SKM-1 (cell line): ENCODE measurements around the gene ELOVL4.
A peak's percentile ranks its signal among the peaks of the same experiment; 100 is the strongest.

Experiments used
- DNase-seq: peaks from one replicate; lab custom pipeline; 2025; ENCODE audit not compliant: unreplicated experiment; lab: John Stamatoyannopoulos, UW

Gene ELOVL4

DNA sequence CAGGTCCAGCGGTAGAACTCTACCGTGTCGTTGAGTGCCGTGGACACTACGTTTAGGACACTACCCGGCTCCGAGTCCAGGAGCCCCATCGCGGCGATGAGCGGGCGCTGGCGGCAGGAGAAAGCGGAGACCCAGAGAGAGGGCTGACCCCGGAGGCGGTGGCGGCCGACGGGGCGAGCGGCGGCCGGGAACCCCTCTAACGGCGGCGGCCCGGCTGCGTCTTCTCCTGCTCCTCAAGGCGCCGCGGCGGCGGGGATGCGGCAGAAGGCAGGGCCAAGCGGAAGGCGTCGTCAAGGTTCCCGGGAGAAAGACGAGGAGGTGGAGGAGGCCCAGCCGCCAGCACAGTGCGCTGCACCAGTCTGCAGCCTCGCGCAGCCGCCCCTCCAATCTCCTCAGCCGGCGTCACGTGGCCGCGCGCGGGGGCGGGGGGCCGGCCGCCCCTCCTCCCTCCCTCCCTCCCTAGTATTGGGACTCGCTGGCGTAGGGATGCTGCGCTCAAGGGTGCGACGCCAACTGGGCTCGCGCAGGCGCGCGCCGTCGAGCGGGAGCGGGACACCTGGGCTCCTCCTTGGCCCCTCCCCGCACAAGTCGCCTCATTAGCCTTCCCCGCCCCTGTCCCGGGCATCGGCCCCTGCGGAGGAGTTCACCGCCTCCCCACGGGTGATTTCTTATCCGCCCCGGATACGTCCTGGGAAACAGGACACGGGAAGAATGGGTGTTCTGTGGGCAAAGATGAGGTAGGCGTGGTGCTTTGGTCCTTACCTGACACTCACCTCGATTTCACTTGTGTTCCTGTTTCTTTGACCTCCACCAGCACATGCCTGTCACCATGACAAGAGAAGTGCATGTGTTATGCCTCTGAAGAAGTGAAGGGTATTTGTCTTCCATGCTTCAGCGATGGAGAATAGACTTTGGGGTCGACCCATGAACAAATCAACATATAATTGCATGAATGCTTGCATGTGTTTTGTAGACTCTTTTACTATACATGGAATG, at the start of gene ELOVL4:
ELOVL4 (minus strand) TSS at position 363 of the 996 bp plus-strand sequence; CDS start at position 89, 274 bp downstream.
- peak; percentile 10 for DNase-seq

DNA sequence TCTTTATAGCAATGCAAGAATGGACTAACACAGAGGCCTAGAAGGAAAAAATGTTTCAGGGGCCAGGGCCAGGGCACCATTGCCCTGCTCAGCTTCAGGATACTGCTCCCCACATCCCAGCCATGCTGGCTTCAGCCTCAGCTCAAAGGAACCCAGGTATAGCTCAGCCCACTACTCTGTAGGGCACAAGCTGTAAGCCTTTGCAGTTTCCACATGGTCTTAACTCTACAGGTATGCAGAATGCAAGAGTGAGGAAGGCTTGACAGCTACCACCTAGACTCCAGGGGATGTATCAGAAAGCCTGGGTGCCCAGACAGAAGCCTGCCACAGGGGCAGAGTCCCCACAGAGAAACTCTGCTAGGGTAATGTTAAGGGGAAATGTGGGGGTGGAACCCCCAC, 46.6 kb upstream of the ELOVL4 start:
- DNase-seq, result no peak

GRCh38 chr6:79993012-79993910, 45.9 kb upstream of the ELOVL4 start:
- peak; percentile 17 for DNase-seq

- DNase-seq, result no peak
Observed at GRCh38 chr6:79989641-79990040, 42.3 kb upstream of the ELOVL4 start.

- DNase-seq, result no peak
Observed at GRCh38 chr6:79985128-79985527, 37.8 kb upstream of the ELOVL4 start.

GRCh38 chr6:79984261-79984660, 36.9 kb upstream of the ELOVL4 start:
- no peak for DNase-seq

DNA sequence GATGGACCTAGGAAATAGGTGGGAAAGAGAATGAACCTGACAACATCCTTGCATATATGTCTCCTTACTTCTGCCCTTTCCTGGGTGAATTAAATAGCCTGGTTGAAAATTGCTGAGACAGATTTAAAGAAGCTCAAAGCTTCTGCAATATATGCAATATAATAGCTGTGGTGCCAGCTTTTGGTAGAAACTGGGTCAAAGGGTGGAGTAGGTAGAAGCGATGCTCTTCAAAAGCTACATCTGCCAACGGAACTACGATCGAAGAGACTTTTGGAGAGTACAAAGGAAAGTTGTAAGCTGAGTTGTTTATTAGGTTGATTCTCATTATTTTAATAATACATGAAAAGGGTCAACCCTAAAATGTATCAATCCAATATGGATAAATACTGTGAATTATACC, 34.3 kb upstream of the ELOVL4 start:
- DNase-seq, result no peak

- DNase-seq, result no peak
Observed at GRCh38 chr6:79971193-79971592, 23.8 kb upstream of the ELOVL4 start.

DNA sequence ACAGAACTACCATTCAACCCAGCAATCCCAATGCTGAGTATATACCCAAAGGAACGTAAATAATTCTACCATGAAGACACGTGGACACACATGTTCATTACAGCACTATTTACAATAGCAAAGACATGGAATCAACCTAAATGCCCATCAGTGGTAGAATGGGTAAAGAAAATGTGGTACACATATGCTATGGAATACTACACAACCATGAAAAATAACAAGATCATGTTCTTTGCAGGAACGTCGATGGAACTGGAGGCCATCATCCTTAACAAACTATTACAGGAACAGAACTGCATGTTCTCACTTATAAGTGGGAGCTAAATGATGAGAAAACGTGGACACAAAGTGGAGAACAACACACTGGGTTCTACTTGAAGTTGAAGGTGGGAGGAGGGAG, 22.4 kb upstream of the ELOVL4 start:
- DNase-seq, result no peak

GRCh38 chr6:79967178-79967577, 19.8 kb upstream of the ELOVL4 start:
- no peak for DNase-seq

DNA sequence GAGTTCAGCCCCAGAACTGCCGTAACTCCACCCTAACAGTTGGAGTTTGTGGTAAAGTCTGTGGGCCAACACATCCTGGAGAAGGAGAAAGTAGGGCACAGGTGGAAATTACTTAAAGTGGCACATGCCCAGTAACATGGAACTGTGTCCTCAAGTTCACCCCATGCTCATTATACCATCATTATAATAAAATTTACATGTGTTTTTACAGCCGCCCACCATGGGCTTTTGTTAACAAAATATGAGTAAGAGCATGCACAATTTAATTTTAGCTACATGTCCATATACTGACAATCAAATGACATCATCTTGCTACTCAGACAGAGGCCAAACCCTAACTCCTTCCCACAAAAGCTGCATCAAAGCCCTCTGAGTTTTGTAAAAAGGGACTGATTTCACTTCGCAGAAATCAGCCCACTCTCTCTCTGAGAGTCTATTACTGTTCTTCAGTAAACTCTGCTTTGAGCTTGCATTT, 17.3 kb upstream of the ELOVL4 start:
- DNase-seq, result no peak

GRCh38 chr6:79954849-79955248, 7.5 kb upstream of the ELOVL4 start:
- DNase-seq, result no peak

- peak; percentile 51 for DNase-seq
Observed at GRCh38 chr6:79949233-79949632, 1.9 kb upstream of the ELOVL4 start.

DNA sequence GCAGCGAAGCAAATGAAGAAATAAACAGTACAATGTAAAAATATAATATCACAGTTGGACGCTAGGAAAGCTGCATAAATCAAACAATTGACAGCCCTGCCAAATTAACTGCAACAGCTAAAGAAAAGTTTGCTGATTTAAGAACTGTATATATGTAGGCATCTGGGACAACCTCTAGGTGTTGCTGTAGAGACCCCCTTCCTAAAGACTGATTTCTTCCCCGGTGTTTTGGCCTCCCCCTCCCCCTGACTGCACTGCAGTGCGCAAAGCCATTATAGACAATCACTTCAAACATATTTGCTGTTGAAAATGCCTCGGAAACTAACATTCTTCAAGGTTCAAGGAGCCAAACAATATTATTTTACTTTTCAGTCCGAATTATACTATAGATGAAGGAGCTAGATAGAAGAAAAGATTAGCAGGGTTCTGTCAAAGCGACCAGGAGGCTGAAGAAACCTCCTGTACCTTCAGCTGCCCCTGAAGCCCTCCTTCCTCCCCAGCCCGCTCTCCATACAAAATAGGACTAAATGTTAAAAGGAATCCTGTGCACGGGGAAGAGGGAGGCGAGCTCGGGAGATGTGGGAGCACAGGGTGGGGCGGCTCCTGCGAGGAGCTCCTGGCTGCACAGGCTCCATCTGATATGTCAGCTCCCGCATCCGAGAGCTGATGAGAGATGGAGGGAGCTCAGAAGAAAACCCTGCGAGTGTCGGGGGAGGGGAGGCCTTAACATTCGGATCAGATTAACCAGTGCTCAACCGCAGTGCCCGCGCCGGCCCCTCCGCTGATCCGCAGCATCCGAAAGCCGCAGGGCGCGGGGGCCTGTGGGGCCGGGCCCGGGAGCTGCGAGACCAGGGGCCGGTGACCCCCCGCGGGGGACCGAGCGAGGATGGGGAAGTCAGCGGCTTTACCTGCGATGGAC, 822 bp downstream of the ELOVL4 start:
- peak; percentile 3 for DNase-seq

DNA sequence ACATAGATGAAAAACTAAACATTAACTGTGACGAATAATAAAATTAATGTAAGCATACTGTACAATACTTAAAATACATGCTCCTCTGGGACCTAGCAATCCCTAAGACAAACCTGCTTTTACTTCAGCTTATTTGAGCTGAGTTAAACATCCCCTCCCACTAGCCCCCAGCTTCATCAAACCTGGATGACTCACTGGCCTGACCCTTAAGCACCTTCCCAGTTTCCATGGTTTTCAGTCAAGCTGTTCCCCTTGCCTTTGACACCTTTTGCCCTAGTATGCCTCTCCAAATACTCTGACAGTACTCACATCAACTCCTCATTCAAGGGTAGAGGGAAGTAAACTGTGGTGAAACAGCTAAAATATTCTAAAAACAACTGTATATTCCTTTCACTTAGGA, 4.2 kb downstream of the ELOVL4 start:
- no peak for DNase-seq

GRCh38 chr6:79941489-79942151, 5.7 kb downstream of the ELOVL4 start:
- DNase-seq, result no peak

- no peak for DNase-seq
Observed at GRCh38 chr6:79928478-79928998, 18.8 kb downstream of the ELOVL4 start.

- no peak for DNase-seq
Observed at GRCh38 chr6:79927758-79928157, 19.6 kb downstream of the ELOVL4 start.

DNA sequence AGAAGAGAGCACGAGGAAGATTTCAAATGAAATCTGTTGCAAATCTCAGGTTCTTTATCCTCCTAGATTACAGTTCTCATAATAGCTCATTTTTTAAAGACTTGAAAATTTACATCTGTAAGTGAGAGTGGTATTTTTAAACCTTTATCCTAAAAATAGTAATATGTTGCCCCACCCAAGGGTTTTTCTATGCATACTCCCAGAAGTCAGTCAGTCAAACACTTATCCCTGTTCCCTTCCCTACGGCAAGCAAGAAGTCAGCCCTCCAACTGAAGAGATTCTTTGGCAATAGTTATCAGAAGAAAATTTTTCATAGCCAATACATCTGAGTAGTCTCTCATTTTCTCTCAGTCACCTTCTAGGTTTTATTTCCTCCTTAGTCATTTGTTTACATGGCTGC, 24.1 kb downstream of the ELOVL4 start:
- no peak for DNase-seq

GRCh38 chr6:79922018-79922417, 25.3 kb downstream of the ELOVL4 start:
- DNase-seq, result no peak
